HG03442 (cell line): ENCODE data around the gene FGD2.

ENCODE experiments used
- ATAC-seq: cut with Tn5 transposase; IDR thresholded peaks from one replicate; pipeline ENCODE4 v1.9.1; 2021; ENCODE audit warnings: mild to moderate bottlenecking, moderate library complexity; ENCODE audit not compliant: unreplicated experiment

FGD2 gene

DNA sequence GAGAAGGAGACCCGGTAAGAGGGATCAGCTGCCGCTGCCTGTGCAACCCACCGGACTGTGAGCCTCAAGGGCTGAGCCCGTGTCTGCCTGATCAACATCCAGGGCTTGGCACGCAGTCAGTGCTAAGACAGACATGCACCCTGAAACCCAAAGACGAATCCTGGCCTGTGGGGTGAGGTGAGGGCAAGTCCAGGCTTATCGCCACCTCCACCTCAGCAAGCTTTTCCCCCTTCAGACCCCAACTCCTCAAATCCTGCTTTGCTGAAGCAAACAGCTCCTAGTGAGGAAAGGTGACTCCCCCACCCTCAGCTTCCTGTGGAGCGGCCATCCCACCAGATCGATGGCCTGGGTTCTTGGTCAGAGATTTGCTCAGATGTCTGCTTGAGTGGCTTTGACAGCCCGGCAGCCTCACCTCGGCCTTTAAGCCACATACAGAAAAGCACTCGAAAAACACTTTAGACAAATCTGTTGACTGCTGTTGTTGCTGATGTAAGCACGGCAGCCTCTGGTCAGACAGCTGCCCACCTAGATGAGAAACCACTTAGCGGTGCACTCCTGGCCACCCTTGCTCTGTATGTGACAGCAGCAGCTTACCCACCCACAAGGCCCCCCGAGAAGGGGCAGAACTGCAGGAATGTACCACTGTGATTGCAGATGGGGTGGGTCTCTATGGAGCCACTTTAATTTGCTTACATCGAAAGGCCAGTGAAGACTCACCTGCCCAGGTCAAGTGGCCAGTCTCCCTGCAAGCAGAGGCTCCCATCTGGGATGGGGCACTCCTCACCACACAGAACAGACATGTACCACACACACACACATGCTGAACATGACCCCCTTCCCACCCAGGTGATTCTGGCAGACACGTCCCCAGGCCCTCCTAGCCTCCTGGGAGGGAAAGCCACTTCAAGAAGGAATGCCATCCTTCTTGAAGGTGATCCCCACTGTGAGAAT lies 34.3 kb upstream of the FGD2 start:
- no peak for ATAC-seq

GRCh38 chr6:36971921-36972673 lies 33.4 kb upstream of the FGD2 start:
- ATAC-seq: no peak

GRCh38 chr6:36973190-36973589 lies 32.3 kb upstream of the FGD2 start:
- ATAC-seq: no peak

- ATAC-seq: no peak
These were observed 31.8 kb upstream of the FGD2 start for GRCh38 chr6:36973647-36974046.

GRCh38 chr6:36975231-36976006 lies 30.0 kb upstream of the FGD2 start:
- ATAC-seq: no peak

- no peak for ATAC-seq
These were observed 29.5 kb upstream of the FGD2 start for GRCh38 chr6:36976007-36976264.

DNA sequence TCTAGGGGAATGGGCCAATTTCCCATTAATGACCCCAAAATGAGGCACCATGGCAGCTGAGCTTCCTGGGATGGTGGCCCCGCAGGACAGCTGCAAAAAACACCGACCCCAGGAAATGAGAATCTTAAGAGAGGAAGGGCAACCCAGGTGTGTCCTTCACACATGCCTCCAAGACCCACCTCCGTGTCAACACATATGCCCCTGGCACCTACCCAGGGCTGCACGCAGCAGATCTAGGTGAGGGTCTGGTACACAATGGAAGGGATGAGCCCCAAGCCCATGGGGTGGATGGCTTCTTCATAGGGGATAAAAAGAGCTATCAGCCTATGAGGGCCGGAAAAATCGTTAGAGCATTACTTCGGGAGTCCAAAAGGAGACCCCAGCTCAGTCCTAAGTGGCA lies 28.9 kb upstream of the FGD2 start:
- no peak for ATAC-seq

- ATAC-seq: no peak
These were observed 28.5 kb upstream of the FGD2 start for GRCh38 chr6:36976931-36977330.

DNA sequence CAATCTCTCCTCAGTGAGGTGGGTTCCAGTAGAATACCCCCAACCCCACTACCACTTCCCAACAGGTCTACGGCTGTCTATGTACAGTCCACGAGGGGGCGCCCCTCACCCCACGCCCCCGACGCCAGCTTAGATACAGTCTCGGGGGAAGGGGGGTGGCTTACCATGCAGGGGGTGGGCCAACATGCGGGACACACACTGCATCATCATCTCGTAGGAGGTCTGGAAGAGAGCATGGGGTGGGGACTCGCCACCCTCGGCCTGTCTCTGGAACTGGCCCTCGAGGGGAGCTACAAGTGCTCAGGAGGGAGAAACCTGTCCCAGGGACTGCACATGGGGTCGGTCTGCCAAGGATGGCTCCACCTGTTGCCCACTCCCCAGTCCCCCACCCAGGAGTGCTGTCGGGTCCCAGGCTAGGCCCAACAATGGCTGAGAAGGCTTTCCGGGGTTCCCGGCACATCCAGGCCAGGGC lies 27.9 kb upstream of the FGD2 start:
- no peak for ATAC-seq

GRCh38 chr6:36978421-36979346 lies 26.8 kb upstream of the FGD2 start:
- ATAC-seq: no peak

- no peak for ATAC-seq
These were observed 26.1 kb upstream of the FGD2 start for GRCh38 chr6:36979347-36979742.

DNA sequence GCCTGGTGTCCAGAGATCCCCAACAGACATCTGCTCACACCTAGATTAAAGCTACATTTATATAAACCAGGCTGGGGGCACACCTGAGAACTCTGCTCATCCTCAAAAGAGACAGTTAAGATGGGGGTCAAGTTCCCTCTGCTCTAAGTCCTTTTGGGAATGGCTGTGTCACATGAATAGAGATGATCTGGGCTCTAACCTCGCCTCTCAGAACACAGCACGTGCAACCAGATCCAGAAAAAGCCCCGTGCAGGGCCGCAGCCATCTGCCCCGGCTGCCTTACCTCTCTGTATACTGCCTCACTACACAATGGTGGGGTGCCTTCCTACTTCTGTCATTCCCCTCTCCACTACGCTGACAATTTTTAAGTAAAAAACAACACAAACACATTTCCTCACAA lies 25.3 kb upstream of the FGD2 start:
- ATAC-seq: no peak

- no peak for ATAC-seq
These were observed 24.4 kb upstream of the FGD2 start for GRCh38 chr6:36980876-36981619.

DNA sequence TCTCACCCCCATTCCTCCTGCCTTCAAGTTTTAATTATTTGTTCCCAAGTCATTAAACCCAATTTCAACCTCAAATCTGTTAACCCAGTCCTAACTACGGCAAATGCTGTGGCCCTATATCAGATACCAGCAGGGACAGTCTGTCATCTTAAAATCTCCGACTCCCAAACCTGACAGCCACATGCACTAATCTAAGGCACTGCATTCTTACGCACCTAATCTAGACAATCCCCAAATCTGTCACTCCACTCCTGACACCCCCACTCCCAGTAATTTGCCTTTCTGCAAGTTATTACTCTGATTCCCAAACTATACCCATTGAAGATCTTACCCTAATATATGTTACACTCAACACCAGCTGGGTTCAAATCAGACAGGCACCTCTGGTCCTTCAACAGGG lies 21.9 kb upstream of the FGD2 start:
- no peak for ATAC-seq

DNA sequence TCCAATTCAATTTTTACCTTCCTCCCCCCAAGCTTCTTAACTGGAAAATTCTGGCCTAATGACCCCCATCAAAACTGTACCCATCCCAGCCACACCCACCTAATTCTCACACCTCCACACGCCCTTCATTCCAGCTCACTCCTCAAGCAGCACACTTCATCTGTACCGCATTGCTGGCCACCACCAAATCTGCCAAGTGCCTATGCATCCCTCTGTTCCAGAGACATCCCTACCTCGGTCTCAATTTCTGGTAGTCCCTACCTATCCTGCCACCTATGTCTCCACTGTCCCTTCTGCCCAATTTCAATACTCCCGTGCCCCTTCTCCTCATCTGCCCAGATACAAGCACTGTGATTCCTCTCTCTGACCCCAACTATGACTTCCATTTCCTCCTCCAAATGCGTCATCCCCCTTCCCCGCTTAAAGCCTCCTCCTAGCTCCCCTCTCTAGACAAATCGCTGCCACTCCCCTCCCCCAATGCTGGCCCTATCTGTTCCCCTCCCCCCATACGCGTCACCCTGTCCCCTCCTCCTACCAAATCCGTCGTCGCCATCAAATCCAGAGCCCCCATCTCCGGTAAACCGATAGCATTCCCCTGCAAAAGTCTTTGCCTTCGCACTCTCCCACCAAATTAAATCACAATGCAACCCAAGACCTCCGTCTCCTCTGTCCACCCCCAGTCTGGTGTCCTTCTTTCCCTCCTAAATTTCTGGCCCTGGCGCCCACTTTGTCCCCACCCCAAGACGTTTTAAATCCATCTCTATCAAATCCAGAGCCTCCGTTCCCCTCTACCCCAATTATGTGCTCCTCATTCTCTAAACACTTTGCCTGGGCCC lies 20.7 kb upstream of the FGD2 start:
- ATAC-seq: no peak

GRCh38 chr6:36985417-36985807 lies 20.0 kb upstream of the FGD2 start:
- no peak for ATAC-seq

DNA sequence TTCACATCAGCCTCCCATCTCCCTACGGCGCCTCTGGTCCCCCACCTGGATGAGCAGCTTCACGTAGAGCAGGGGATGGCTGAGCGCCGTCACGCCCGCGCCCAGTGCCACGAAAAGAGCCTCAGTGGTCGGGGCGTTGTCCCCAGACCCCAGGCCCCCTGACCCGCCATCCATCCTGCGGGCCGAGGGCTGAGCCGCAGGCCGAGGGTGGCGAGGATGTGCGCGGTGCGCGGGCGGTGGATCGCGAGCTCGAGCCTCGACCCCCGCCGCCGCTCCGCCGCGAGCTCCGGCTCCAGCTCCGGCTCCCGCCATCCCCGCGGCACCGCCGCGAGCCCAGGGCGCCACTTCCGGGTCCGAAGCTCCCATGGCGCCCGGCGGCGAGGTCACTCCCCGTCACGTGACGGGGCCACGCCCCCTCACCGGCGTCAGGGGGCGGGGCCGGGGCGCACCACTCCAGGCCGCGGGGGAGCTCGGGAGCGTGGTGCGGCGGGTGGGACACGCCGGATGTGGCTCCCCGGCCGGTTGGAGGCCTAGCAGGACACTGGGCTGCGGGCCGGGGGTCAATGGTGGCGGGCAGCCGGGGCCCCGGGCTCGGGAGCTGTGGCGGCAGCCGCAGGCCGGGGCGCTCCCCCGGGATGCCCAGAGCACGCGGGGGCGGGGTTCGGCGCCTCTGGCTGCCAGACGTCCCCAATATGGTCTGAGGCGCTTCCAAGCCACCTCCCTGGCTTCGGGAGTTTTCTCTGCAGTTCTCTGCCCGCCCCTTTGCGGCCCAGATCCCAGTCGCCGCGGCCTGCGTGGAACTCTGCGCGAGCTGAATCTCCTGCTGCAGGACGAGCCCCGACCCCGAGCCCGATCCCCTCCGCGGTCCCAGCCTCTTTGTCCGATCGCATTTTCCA lies 19.4 kb upstream of the FGD2 start, which contains the start of gene MTCH1:
Gene MTCH1 (minus strand): TSS at position 389 of the 896 bp plus-strand sequence. CDS start 23 bp downstream, at position 366.
- ATAC-seq: peak; percentile 76

- ATAC-seq: no peak
These were observed 18.8 kb upstream of the FGD2 start for GRCh38 chr6:36986704-36987047.
